Astrocyte (in vitro differentiated cells and primary cell): ENCODE data around the gene LIPF. TPM values are rescaled to one million over a fixed set of nuclear protein-coding genes. Genes with fewer than 3 reads are reported as not detected.

Experiments
- DNase-seq: peaks from one replicate; pipeline ENCODE4 v3.0.0-alpha.2; 2010; ENCODE audit warnings: low read depth
- FAIRE-seq: peaks from 2 replicates; lab custom pipeline; 2011; peaks lifted over from hg19 to GRCh38; lab: Jason Lieb, UNC
- H2AFZ ChIP-seq: 2 replicates; pipeline ENCODE4 v1.6.0; 2012; ENCODE audit warnings: low read depth, low read length, inconsistent platforms
- H3K27ac ChIP-seq: 2 replicates; pipeline ENCODE4 v1.5.1; 2011; ENCODE audit warnings: low read depth, low read length, inconsistent platforms
- H3K27me3 ChIP-seq: 2 replicates; pipeline ENCODE4 v1.6.0; 2011; ENCODE audit warnings: low read length, inconsistent platforms; ENCODE audit not compliant: insufficient read depth
- H3K36me3 ChIP-seq: 2 replicates; pipeline ENCODE4 v1.5.1; 2011; ENCODE audit warnings: low read length, inconsistent platforms; ENCODE audit not compliant: insufficient read depth
- H3K4me1 ChIP-seq: 2 replicates; pipeline ENCODE4 v1.5.1; 2011; ENCODE audit warnings: low read length, inconsistent platforms; ENCODE audit not compliant: insufficient read depth
- H3K4me2 ChIP-seq: 2 replicates; pipeline ENCODE4 v1.6.0; 2012; ENCODE audit warnings: low read length, inconsistent platforms
- H3K4me3 ChIP-seq: 2 replicates; pipeline ENCODE4 v1.5.1; 2011; ENCODE audit warnings: low read depth, mild to moderate bottlenecking, low read length, inconsistent platforms; ENCODE audit not compliant: insufficient read depth
- H3K79me2 ChIP-seq: 2 replicates; pipeline ENCODE4 v1.6.0; 2012; ENCODE audit warnings: mild to moderate bottlenecking, low read length, inconsistent platforms; ENCODE audit not compliant: insufficient read depth
- H3K9ac ChIP-seq: 2 replicates; pipeline ENCODE4 v1.6.0; 2012; ENCODE audit warnings: mild to moderate bottlenecking, low read length, inconsistent platforms
- H3K9me3 ChIP-seq: 2 replicates; pipeline ENCODE4 v1.5.1; 2012; ENCODE audit warnings: low read depth, mild to moderate bottlenecking, low read length, inconsistent platforms; ENCODE audit not compliant: insufficient read depth
- H4K20me1 ChIP-seq: 2 replicates; pipeline ENCODE4 v1.6.0; 2012; ENCODE audit warnings: low read length, inconsistent platforms; ENCODE audit not compliant: insufficient read depth
- H3K27ac Mint-ChIP-seq: one replicate; pipeline ENCODE4 v1.8.0; 2021; ENCODE audit warnings: mild to moderate bottlenecking, mixed read lengths; ENCODE audit not compliant: unreplicated experiment
- H3K27me3 Mint-ChIP-seq: one replicate; pipeline ENCODE4 v1.8.0; 2021; ENCODE audit warnings: low read depth, mixed read lengths; ENCODE audit not compliant: unreplicated experiment
- H3K36me3 Mint-ChIP-seq: one replicate; pipeline ENCODE4 v1.8.0; 2021; ENCODE audit warnings: low read depth, mixed read lengths; ENCODE audit not compliant: unreplicated experiment
- H3K4me1 Mint-ChIP-seq: one replicate; pipeline ENCODE4 v1.8.0; 2021; ENCODE audit warnings: low read depth, mixed read lengths; ENCODE audit not compliant: unreplicated experiment
- H3K4me3 Mint-ChIP-seq: one replicate; pipeline ENCODE4 v1.8.0; 2021; ENCODE audit warnings: mild to moderate bottlenecking, moderate library complexity, mixed read lengths; ENCODE audit not compliant: unreplicated experiment
- H3K9me3 Mint-ChIP-seq: one replicate; pipeline ENCODE4 v1.8.0; 2021; ENCODE audit warnings: mild to moderate bottlenecking, mixed read lengths; ENCODE audit not compliant: unreplicated experiment
- CTCF ChIP-seq: IDR thresholded peaks from 2 replicates; pipeline ENCODE4 v1.5.1; 2011; ENCODE audit warnings: low read depth, mild to moderate bottlenecking, inconsistent platforms, low read length, moderate library complexity; ENCODE audit not compliant: insufficient read depth
- EZH2 ChIP-seq: IDR thresholded peaks from 2 replicates; pipeline ENCODE4 v1.6.1; 2012; ENCODE audit warnings: mild to moderate bottlenecking, low read length, inconsistent platforms; ENCODE audit not compliant: insufficient read depth
- total RNA-seq: library from RNA; stranded (reverse); gene quantifications from 2 replicates; pipeline ENCODE4 v1.2.1, GENCODE V29; 2021

LIPF gene
- total RNA-seq, 1 donor from 2014 or later: not detected

GRCh38 chr10:88702848-88703597 is 38.8 kb downstream of the LIPF start:
- no peak overlapping the region for H3K27ac ChIP-seq
- Mint-ChIP-seq H3K9me3 (no peaks in the 10 kb centered on the region), H3K4me1 (peaks cover 21% of the 10 kb centered on the region), H3K36me3 (no peaks in the 10 kb centered on the region), H3K27me3 (peaks cover 4% of the 10 kb centered on the region), H3K27ac (no peak overlapping the region), H3K4me3 (no peak overlapping the region)
- no peaks in the 10 kb centered on the region for H3K9me3 ChIP-seq
- TF ChIP-seq EZH2 (no peak), CTCF (no peak)
- DNase-seq (peak; percentile 86), FAIRE-seq (no peak)
- H3K79me2 ChIP-seq: no peaks in the 10 kb centered on the region
- no peak overlapping the region for H2AFZ ChIP-seq
- no peak overlapping the region for H3K9ac ChIP-seq
- H3K4me3 ChIP-seq: no peak overlapping the region
- H3K4me2 ChIP-seq: peak overlapping the region; percentile 18
- no peaks in the 10 kb centered on the region for H3K36me3 ChIP-seq
- H3K4me1 ChIP-seq: peaks cover 21% of the 10 kb centered on the region
- no peaks in the 10 kb centered on the region for H3K27me3 ChIP-seq
- H4K20me1 ChIP-seq: no peaks in the 10 kb centered on the region

- H3K27me3 ChIP-seq: no peaks in the 10 kb centered on the region
- Mint-ChIP-seq H3K36me3 (no peaks in the 10 kb centered on the region), H3K9me3 (no peaks in the 10 kb centered on the region), H3K4me3 (no peak within 1 kb of the TSS), H3K4me1 (peaks cover 26% of the 10 kb centered on the region), H3K27ac (no peak within 1 kb of the TSS), H3K27me3 (no peaks in the 10 kb centered on the region)
- H3K4me2 ChIP-seq: peak within 1 kb of the TSS; percentile 52
- H3K9ac ChIP-seq: no peak within 1 kb of the TSS
- H3K79me2 ChIP-seq: no peaks in the 10 kb centered on the region
- H3K27ac ChIP-seq: no peak within 1 kb of the TSS
- H3K4me3 ChIP-seq: no peak within 1 kb of the TSS
- H2AFZ ChIP-seq: no peak within 1 kb of the TSS
- peaks cover 21% of the 10 kb centered on the region for H3K4me1 ChIP-seq
- FAIRE-seq (no peak), DNase-seq (no peak)
- H4K20me1 ChIP-seq: no peaks in the 10 kb centered on the region
- no peaks in the 10 kb centered on the region for H3K9me3 ChIP-seq
- no peak for TF ChIP-seq EZH2
- TF ChIP-seq CTCF: no peak
- no peaks in the 10 kb centered on the region for H3K36me3 ChIP-seq
Measured at GRCh38 chr10:88705958-88706357, 41.7 kb downstream of the LIPF start, which contains the start of gene LIPK. Gene LIPK, plus strand, starts transcription at chr10:88706249. Its CDS starts 18,295 bp downstream, at chr10:88724544.
